ENCODE data around the gene LRRC74A. TPM values are rescaled to one million over a fixed set of nuclear protein-coding genes. Genes with fewer than 3 reads are reported as not detected.

LRRC74A gene
- total and polyA plus RNA-seq, 10 of the 15 experiments (the other 5 are each of a cell fraction or from before 2014, with no cell fraction given) = not detected

- no peak for TF ChIP-seq PKNOX1 (IDR thresholded peaks at IDR 0.05)
- TF ChIP-seq NKRF (conservative IDR thresholded peaks at IDR 0.05) = no peak
- no peak for TF ChIP-seq SUZ12 (IDR thresholded peaks at IDR 0.05; ENCODE audit: unreplicated experiment)
- no peak for TF ChIP-seq E2F8 (IDR thresholded peaks at IDR 0.05; ENCODE audit: low read depth, partially characterized antibody)
- TF ChIP-seq E4F1 (IDR thresholded peaks at IDR 0.05; ENCODE audit: borderline replicate concordance, partially characterized antibody) = no peak
- no peak for TF ChIP-seq ATF2 (IDR thresholded peaks at IDR 0.05; ENCODE audit: low read length)
- TF ChIP-seq STAT1 (conservative IDR thresholded peaks at IDR 0.05) = no peak
- no peak for TF ChIP-seq GATAD2B (conservative IDR thresholded peaks at IDR 0.05; ENCODE audit: low read depth)
- no peak for TF ChIP-seq CBX3 (IDR thresholded peaks at IDR 0.05; ENCODE audit: borderline replicate concordance, low read depth)
- no peak for TF ChIP-seq ZNF384 (IDR thresholded peaks at IDR 0.05; ENCODE audit: borderline replicate concordance, low read depth, low read length)
Measured at GRCh38 chr14:76778546-76779215, 47.5 kb upstream of the LRRC74A start (continued).
